Testis (tissue), 3 donors: Measurements from ENCODE around the gene CDK6. TPM values are rescaled to one million over a fixed set of nuclear protein-coding genes. Genes with fewer than 3 reads are reported as not detected.

Experiments
- DNase-seq: peaks from one replicate; pipeline ENCODE4 v3.0.0-alpha.2; 2019
- H3K27ac ChIP-seq, 2 donors: fragments of 200-600 bp; sonication (generic); one replicate each; pipeline ENCODE4 v1.5.1; 2019
- H3K27me3 ChIP-seq: fragments of 200-600 bp; sonication (generic); one replicate; pipeline ENCODE4 v1.5.1; 2019
- H3K36me3 ChIP-seq: fragments of 200-600 bp; sonication (generic); one replicate; pipeline ENCODE4 v1.5.1; 2017; ENCODE audit warnings: low read depth; ENCODE audit errors: missing control alignments
- H3K4me1 ChIP-seq: fragments of 200-600 bp; sonication (generic); one replicate; pipeline ENCODE4 v1.5.1; 2019
- H3K4me3 ChIP-seq, 2 donors: fragments of 200-600 bp; sonication (generic); one replicate each; pipeline ENCODE4 v1.5.1; 2017 to 2019
- H3K9me3 ChIP-seq: fragments of 200-600 bp; sonication (generic); one replicate; pipeline ENCODE4 v1.5.1; 2017
- POLR2A ChIP-seq: fragments of 450-650 bp; IDR thresholded peaks from one replicate; pipeline ENCODE4 v1.6.1; 2017; ENCODE audit warnings: antibody characterized with exemption, mild to moderate bottlenecking, moderate library complexity
- WGBS, 2 donors: methylation state at CpG; one replicate each; pipeline ENCODE4 v1.1.5; 2018; 5-methylcytosine and 5-hydroxymethylcytosine counted together
- intact Hi-C: fragments of 100-400 bp; cut with DNase I; formaldehyde crosslinking; loops from one replicate; pipeline ENCODE4 v1.15.1; 2023; ENCODE audit warnings: low total_unique reads
- polyA plus RNA-seq: library from polyadenylated mRNA; stranded (reverse); fragments of 350-450 nt; fragmentation: Illumina TruSeq; extraction: RNeasy Lipid Tissue Mini Kit (QIAGEN cat#74804); gene quantifications from one replicate; pipeline ENCODE4 v1.2.3, GENCODE V29; 2014; ENCODE audit warnings: low read depth, low replicate concordance; ENCODE audit not compliant: insufficient read depth
- total RNA-seq, 2 donors: library from RNA; depleted of rRNA; stranded (reverse); fragments of >200 nt; gene quantifications; one replicate each; pipeline ENCODE4 v1.2.3, GENCODE V29; 2016
- TF ChIP-seq, protein P1 (sequence below), 3 experiments: fragments of 450-650 bp in 2 of 3; fragments of 200-600 bp in 1 of 3; sonication (generic) in 1 of 3; IDR thresholded peaks; one replicate each; pipeline ENCODE4 v1.5.1; 2016 to 2019; ENCODE audit warnings: antibody characterized with exemption in 3 of 3, mild to moderate bottlenecking in 2 of 3, moderate library complexity in 1 of 3

The CDK6 gene
- total and polyA plus RNA-seq, 3 donors from 2014 or later: 21.1 to 31.6 (median 22.8) TPM

DNA sequence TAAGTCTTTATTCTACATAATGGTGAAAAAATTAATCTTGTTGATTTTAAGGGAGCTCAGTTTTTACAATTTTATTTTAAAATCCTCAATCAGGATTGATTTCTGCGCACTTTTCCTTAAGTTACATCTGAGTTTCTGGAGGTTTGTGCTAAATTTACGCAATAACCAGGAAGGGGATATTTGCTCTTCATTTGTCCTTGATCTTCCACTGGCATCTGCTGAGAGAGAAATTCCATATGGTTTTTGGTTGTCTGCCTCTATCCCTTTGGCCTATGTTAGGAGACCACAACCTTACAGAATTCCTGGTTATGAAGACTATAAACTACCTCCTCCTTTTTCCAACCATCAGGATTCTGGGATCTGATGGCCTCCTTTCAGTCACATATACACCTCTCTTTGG is 20.1 kb upstream of the CDK6 start:
- no peak overlapping the region for H3K4me3 ChIP-seq
- WGBS, 2 donors: 89 to 94% methylated on average over 2 of the region's 2 CpGs
- H3K27ac ChIP-seq: no peak overlapping the region
- H3K4me1 ChIP-seq: no peaks in the 10 kb centered on the region
- no peak for DNase-seq
- TF ChIP-seq, protein P1, sequence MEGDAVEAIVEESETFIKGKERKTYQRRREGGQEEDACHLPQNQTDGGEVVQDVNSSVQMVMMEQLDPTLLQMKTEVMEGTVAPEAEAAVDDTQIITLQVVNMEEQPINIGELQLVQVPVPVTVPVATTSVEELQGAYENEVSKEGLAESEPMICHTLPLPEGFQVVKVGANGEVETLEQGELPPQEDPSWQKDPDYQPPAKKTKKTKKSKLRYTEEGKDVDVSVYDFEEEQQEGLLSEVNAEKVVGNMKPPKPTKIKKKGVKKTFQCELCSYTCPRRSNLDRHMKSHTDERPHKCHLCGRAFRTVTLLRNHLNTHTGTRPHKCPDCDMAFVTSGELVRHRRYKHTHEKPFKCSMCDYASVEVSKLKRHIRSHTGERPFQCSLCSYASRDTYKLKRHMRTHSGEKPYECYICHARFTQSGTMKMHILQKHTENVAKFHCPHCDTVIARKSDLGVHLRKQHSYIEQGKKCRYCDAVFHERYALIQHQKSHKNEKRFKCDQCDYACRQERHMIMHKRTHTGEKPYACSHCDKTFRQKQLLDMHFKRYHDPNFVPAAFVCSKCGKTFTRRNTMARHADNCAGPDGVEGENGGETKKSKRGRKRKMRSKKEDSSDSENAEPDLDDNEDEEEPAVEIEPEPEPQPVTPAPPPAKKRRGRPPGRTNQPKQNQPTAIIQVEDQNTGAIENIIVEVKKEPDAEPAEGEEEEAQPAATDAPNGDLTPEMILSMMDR (IDR thresholded peaks at IDR 0.05): no peak
- TF ChIP-seq POLR2A: no peak
- H3K9me3 ChIP-seq: no peaks in the 10 kb centered on the region
- intact Hi-C loops: no loop called here
- no peaks in the 10 kb centered on the region for H3K36me3 ChIP-seq
- H3K27me3 ChIP-seq: no peaks in the 10 kb centered on the region

DNA sequence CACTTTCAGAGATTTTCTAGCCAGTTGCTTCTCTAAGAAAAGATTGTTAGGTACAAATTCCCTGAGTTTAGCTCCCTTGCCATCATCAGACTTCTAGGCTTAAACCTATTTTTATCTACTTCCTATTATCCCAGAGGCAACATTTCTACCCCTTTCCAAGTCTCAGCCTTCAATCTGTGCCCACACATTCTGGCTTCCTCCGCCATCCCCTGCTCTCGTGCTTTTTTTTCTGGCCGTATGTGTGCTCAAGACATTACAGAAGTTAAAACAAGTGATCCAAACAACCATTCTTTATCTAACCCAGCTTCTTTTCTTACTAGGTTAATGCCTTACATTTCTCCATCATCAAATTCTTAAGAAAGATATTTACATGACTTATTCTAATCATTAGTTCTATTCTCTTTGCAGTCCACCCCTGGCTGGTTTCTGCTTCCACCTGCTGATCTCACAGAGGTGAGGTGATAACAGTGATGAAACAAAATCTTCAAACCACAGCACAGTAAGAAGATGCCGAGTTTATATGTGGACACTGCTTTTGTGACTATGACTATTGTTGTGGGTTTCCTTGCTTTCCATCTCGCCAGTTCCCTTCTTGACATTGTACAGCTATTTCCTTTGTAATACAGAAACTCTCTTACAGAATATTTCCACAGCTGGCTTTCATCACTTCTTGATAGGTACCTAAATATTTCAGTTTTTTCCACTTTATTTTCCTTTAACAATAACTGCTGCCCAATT is 18.3 kb upstream of the CDK6 start:
- no peak for TF ChIP-seq POLR2A
- TF ChIP-seq, protein P1 (IDR thresholded peaks at IDR 0.05): no peak
- no peaks in the 10 kb centered on the region for H3K36me3 ChIP-seq
- H3K27ac ChIP-seq: no peak overlapping the region
- DNase-seq: no peak
- no peaks in the 10 kb centered on the region for H3K4me1 ChIP-seq
- H3K4me3 ChIP-seq: no peak overlapping the region
- no peaks in the 10 kb centered on the region for H3K27me3 ChIP-seq
- 65 to 74% methylated on average over 5 of the region's 5 CpGs for WGBS, 2 donors
- H3K9me3 ChIP-seq: no peaks in the 10 kb centered on the region
- intact Hi-C loops: no loop called here

- Histone ChIP-seq H3K27ac (no peak overlapping the region), H3K36me3 (no peaks in the 10 kb centered on the region), H3K4me3 (no peak overlapping the region), H3K9me3 (no peaks in the 10 kb centered on the region), H3K4me1 (no peaks in the 10 kb centered on the region), H3K27me3 (no peaks in the 10 kb centered on the region)
- 77 to 82% methylated on average over 3 of the region's 3 CpGs for WGBS, 2 donors
- no peak for DNase-seq
- intact Hi-C loops: no loop called here
- TF ChIP-seq, protein P1 (IDR thresholded peaks at IDR 0.05): no peak
- no peak for TF ChIP-seq POLR2A
These were observed 15.4 kb upstream of the CDK6 start for GRCh38 chr7:92851732-92852131.

- Histone ChIP-seq H3K9me3 (no peaks in the 10 kb centered on the region), H3K4me3 (no peak overlapping the region), H3K4me1 (no peaks in the 10 kb centered on the region), H3K27ac (no peak overlapping the region), H3K36me3 (no peaks in the 10 kb centered on the region), H3K27me3 (no peaks in the 10 kb centered on the region)
- TF ChIP-seq, protein P1 (IDR thresholded peaks at IDR 0.05): no peak
- TF ChIP-seq POLR2A: no peak
- DNase-seq: no peak
- WGBS, 2 donors: 83 to 93% methylated on average over 1 of the region's 1 CpG
- intact Hi-C loops: no loop called here
These were observed 14.1 kb upstream of the CDK6 start for GRCh38 chr7:92850516-92850915.

DNA sequence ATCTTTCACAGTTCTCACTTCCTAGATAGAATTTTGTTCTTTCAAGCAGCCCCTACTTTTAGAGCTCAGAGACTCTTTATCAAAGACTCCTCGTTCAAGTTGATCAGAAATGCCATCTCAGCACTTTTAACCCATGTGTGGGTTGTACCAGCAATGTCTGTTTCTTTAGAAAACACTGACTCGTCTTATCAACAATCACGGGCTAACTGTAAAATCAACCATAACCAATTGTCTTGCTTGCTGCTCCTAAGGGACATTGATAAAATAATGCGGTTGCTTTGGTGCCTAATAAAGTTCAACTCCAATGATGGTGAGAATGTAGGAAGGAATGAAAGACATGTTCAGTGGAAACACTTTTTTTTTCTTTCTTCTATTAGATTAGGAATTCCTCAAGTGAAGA is 12.9 kb upstream of the CDK6 start:
- no peaks in the 10 kb centered on the region for H3K9me3 ChIP-seq
- no peak for DNase-seq
- no peaks in the 10 kb centered on the region for H3K36me3 ChIP-seq
- H3K27ac ChIP-seq: no peak overlapping the region
- intact Hi-C loops: no loop called here
- H3K27me3 ChIP-seq: no peaks in the 10 kb centered on the region
- TF ChIP-seq, protein P1 (IDR thresholded peaks at IDR 0.05): no peak
- TF ChIP-seq POLR2A: no peak
- WGBS, 2 donors: 65 to 70% methylated on average over 4 of the region's 4 CpGs
- H3K4me3 ChIP-seq: no peak overlapping the region
- no peaks in the 10 kb centered on the region for H3K4me1 ChIP-seq
